HL-60 (cell line): Measurements from ENCODE around the gene SLFNL1.

Experiments used
- SPI1 ChIP-seq: IDR thresholded peaks from 2 replicates; pipeline ENCODE4 v1.6.1; 2012; ENCODE audit warnings: low read depth, mild to moderate bottlenecking, borderline replicate concordance
- TF ChIP-seq, protein P1 (sequence below): IDR thresholded peaks from one replicate; pipeline ENCODE4 v1.5.1; 2011; ENCODE audit warnings: low read length, control low read depth, inconsistent platforms; ENCODE audit not compliant: insufficient read depth

DNA sequence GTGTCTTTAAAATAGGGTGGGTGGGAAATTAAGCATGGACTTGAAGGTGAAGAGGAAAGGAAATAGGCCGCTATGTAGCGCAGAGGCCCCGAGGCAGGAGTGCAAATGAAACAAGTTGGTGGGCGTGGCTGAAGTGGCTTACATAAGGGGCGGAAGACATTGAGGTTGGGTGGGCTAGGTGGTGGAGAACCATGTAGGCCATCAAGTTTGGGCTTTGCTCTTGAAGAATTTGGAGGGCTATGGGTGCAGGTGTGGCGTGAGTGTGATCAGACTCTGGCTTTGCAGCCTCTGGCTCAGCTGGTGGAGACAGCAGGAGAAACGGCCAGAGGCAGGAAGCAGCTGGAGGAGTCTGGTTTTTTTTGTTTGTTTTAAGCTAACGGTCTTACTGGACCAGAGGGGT, 6.7 kb downstream of the SLFNL1 start:
- TF ChIP-seq SPI1: no peak
- TF ChIP-seq, protein P1, sequence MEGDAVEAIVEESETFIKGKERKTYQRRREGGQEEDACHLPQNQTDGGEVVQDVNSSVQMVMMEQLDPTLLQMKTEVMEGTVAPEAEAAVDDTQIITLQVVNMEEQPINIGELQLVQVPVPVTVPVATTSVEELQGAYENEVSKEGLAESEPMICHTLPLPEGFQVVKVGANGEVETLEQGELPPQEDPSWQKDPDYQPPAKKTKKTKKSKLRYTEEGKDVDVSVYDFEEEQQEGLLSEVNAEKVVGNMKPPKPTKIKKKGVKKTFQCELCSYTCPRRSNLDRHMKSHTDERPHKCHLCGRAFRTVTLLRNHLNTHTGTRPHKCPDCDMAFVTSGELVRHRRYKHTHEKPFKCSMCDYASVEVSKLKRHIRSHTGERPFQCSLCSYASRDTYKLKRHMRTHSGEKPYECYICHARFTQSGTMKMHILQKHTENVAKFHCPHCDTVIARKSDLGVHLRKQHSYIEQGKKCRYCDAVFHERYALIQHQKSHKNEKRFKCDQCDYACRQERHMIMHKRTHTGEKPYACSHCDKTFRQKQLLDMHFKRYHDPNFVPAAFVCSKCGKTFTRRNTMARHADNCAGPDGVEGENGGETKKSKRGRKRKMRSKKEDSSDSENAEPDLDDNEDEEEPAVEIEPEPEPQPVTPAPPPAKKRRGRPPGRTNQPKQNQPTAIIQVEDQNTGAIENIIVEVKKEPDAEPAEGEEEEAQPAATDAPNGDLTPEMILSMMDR: no peak
